ENCODE measurements around the gene LRMDA.

GRCh38 chr10:75859141-75859540 is 427.7 kb downstream of the LRMDA start:
- TF ChIP-seq POLR2A (IDR thresholded peaks at IDR 0.05) (no peak), CTCF (IDR thresholded peaks at IDR 0.05) (no peak), POLR2AphosphoS5 (IDR thresholded peaks at IDR 0.05) (no peak)

Data from sigmoid colon (tissue), 4 donors.